ENCODE data around the gene AZU1.

DNA sequence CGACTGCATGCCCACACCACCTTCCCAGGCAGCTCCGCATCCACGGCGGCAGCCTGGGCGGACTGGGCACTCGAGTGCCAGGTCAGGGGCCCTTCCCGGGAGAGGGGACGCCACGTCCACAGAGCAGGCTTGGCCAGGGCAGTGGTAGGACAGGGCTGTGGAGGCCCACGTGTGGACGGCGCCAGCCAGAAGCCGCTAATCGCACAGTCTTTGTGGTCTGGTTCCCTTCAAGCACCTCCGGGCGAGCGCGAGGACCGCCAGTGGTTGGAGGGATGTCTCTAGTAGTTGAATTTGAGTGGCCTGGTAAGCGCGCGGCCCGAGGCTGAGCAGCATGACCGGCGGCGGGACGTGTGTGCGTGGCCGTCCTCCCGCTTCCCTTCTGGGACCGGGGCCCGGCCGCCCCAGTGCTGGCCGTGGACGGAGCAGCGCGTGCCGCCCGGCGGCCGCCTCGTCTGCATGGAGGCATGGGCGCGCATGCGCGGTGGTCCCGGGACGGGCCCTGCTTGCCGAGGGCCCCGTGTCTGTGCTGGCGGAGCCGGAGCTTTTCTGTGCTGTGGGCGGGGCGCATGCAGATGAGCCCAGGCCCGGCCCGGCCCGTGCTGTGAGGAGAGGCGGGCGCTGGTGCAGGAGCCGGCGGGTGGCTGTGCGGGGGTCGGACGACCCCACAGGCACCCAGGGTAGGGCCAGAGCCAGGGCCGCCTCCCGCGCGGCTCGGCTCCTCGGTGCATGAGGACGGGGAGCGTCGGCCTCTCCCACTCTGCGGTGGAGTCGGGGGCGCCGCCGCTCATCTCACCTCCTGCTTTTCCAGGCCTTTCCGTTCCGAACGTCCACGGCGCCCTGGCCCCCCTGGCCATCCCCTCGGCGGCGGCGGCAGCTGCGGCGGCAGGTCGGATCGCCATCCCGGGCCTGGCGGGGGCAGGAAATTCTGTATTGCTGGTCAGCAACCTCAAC is 21.8 kb upstream of the AZU1 start:
- TF ChIP-seq, protein P1, sequence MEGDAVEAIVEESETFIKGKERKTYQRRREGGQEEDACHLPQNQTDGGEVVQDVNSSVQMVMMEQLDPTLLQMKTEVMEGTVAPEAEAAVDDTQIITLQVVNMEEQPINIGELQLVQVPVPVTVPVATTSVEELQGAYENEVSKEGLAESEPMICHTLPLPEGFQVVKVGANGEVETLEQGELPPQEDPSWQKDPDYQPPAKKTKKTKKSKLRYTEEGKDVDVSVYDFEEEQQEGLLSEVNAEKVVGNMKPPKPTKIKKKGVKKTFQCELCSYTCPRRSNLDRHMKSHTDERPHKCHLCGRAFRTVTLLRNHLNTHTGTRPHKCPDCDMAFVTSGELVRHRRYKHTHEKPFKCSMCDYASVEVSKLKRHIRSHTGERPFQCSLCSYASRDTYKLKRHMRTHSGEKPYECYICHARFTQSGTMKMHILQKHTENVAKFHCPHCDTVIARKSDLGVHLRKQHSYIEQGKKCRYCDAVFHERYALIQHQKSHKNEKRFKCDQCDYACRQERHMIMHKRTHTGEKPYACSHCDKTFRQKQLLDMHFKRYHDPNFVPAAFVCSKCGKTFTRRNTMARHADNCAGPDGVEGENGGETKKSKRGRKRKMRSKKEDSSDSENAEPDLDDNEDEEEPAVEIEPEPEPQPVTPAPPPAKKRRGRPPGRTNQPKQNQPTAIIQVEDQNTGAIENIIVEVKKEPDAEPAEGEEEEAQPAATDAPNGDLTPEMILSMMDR (conservative IDR thresholded peaks at IDR 0.05; ENCODE audit: low read depth, low read length), result no peak
- no peak for TF ChIP-seq EZH2phosphoT487 (IDR thresholded peaks at IDR 0.05; ENCODE audit: borderline replicate concordance, low read length)
